CD4-positive, alpha-beta T cell treated with Interleukin-4 for 1 hour (primary cell): ENCODE results near the gene CNIH1.

Experiments
- DNase-seq, 2 donors: peaks; one replicate each; pipeline ENCODE4 v3.0.0-alpha.2; 2020 to 2022

Gene CNIH1

GRCh38 chr14:54440873-54441868 is at the start of gene CNIH1:
TSS of gene CNIH1 (minus strand) at chr14:54441374. CDS start at chr14:54441327, 47 bp downstream.
- DNase-seq, result peak; percentile 92 to 93

- no peak for DNase-seq
Measured at GRCh38 chr14:54490445-54491175, 49.4 kb upstream of the CNIH1 start.

GRCh38 chr14:54489731-54490444 is 48.7 kb upstream of the CNIH1 start:
- DNase-seq, result no peak

GRCh38 chr14:54489318-54489683 is 48.1 kb upstream of the CNIH1 start:
- no peak for DNase-seq

- peak; percentile 91 to 93 for DNase-seq
Measured at GRCh38 chr14:54488646-54489317, 47.6 kb upstream of the CNIH1 start, which contains the start of gene GMFB. TSS of gene GMFB (minus strand) at chr14:54488980. CDS start at chr14:54488927, 53 bp downstream.

GRCh38 chr14:54488318-54488645 is 47.1 kb upstream of the CNIH1 start:
- DNase-seq, result no peak

- DNase-seq, result no peak
Measured at GRCh38 chr14:54487771-54488170, 46.6 kb upstream of the CNIH1 start.

GRCh38 chr14:54486685-54487084 is 45.5 kb upstream of the CNIH1 start:
- no peak for DNase-seq

- DNase-seq, result no peak
Measured at GRCh38 chr14:54483846-54484245, 42.7 kb upstream of the CNIH1 start.

GRCh38 chr14:54483073-54483745 is 42.0 kb upstream of the CNIH1 start:
- DNase-seq, result no peak

- no peak for DNase-seq
Measured at GRCh38 chr14:54481695-54482094, 40.5 kb upstream of the CNIH1 start.

- DNase-seq, result no peak
Measured at GRCh38 chr14:54480830-54481562, 39.8 kb upstream of the CNIH1 start.

- no peak for DNase-seq
Measured at GRCh38 chr14:54478636-54479215, 37.6 kb upstream of the CNIH1 start.

GRCh38 chr14:54475911-54476310 is 34.7 kb upstream of the CNIH1 start:
- DNase-seq, result no peak

GRCh38 chr14:54475187-54475899 is 34.2 kb upstream of the CNIH1 start:
- DNase-seq, result no peak

- no peak for DNase-seq
Measured at GRCh38 chr14:54474232-54474793, 33.1 kb upstream of the CNIH1 start.

GRCh38 chr14:54472315-54472714 is 31.1 kb upstream of the CNIH1 start:
- no peak for DNase-seq

GRCh38 chr14:54471641-54472040 is 30.5 kb upstream of the CNIH1 start:
- no peak for DNase-seq

- DNase-seq, result no peak
Measured at GRCh38 chr14:54470701-54471100, 29.5 kb upstream of the CNIH1 start.

- no peak for DNase-seq
Measured at GRCh38 chr14:54467280-54467679, 26.1 kb upstream of the CNIH1 start.
